Tibial nerve (tissue), 4 donors: ENCODE results near the gene SPATA33.

Experiments
- CTCF ChIP-seq, 5 experiments: fragments of 200-600 bp in 3 of 5; fragments of 450-650 bp in 2 of 5; sonication (generic) in 3 of 5; IDR thresholded peaks; one replicate each; pipeline ENCODE4 v1.5.1; 2016 to 2019; ENCODE audit warnings: antibody characterized with exemption in 5 of 5, mild to moderate bottlenecking in 3 of 5, moderate library complexity in 2 of 5
- EP300 ChIP-seq, 2 donors: sonication (generic); formaldehyde crosslinking; IDR thresholded peaks; one replicate each; pipeline ENCODE4 v1.6.1; 2017; ENCODE audit warnings: antibody characterized with exemption in 2 of 2, mild to moderate bottlenecking in 1 of 2
- POLR2A ChIP-seq, 2 donors: fragments of 450-650 bp; IDR thresholded peaks; one replicate each; pipeline ENCODE4 v1.6.1; 2017; ENCODE audit warnings: antibody characterized with exemption in 2 of 2, mild to moderate bottlenecking in 2 of 2, moderate library complexity in 2 of 2

DNA sequence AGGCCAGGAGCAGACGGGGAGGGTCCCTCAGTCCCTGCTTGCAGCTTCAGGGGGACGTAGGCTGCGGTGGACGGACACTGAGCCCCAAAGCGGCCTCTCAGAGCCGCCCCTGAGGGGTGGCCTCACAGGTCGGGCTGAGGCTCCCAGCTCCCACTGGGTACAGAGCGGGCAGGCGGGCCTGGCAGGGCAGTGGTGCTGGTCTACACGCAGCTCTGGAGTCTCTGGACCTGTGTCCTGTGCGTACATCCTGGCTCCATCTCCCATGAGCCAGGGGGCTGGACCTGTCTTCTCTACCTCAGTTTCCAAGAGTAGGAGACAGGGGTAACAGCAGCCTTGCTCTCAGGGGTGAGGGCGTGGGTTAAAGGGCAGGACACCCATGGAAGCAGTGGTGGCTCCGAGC is 42.5 kb upstream of the SPATA33 start:
- TF ChIP-seq CTCF (IDR thresholded peaks at IDR 0.05), result no peak
- TF ChIP-seq EP300 (IDR thresholded peaks at IDR 0.05), result no peak
- TF ChIP-seq POLR2A (IDR thresholded peaks at IDR 0.05), result no peak
